ENCODE measurements around the gene KDM4D.

The KDM4D gene

GRCh38 chr11:94972700-94973098 lies 810 bp upstream of the KDM4D start:
- H3K4me3 ChIP-seq (ENCODE audit: low read depth, low read length) = peak overlapping the region; percentile 90
- TF ChIP-seq CTCF (IDR thresholded peaks at IDR 0.05; ENCODE audit: borderline replicate concordance, insufficient read depth, low read depth, low read length) = no peak

- no peak for TF ChIP-seq CTCF (IDR thresholded peaks at IDR 0.05; ENCODE audit: borderline replicate concordance, insufficient read depth, low read depth, low read length)
- peak overlapping the region; percentile 90 for H3K4me3 ChIP-seq (ENCODE audit: low read depth, low read length)
Measured at GRCh38 chr11:94974178-94974577, 669 bp downstream of the KDM4D start.

GRCh38 chr11:94975599-94975998 lies 2.1 kb downstream of the KDM4D start:
- no peak overlapping the region for H3K4me3 ChIP-seq (ENCODE audit: low read depth, low read length)
- TF ChIP-seq CTCF (IDR thresholded peaks at IDR 0.05; ENCODE audit: borderline replicate concordance, insufficient read depth, low read depth, low read length) = no peak

DNA sequence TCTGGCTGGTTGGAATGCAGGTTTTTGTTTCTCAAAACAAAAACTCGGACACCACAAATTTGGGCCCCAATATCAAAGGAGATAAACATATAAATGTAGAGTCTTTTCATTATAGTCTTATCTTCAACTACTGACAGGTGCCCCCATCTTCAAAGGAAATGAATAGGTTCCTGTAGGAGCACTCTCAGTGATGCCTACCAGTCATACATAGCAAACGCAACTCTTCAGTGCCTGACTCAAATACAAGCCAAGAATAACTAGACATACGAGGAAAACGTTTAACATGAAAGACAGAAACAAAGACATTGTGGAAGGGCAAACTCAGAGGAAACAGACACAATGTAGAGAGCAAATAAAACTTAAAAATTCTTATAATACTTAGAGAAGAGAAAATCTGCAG lies 13.9 kb downstream of the KDM4D start:
- TF ChIP-seq CTCF (IDR thresholded peaks at IDR 0.05; ENCODE audit: borderline replicate concordance, insufficient read depth, low read depth, low read length) = no peak
- H3K4me3 ChIP-seq (ENCODE audit: low read depth, low read length) = no peak overlapping the region

GRCh38 chr11:94988748-94989147 lies 15.2 kb downstream of the KDM4D start:
- no peak for TF ChIP-seq CTCF (IDR thresholded peaks at IDR 0.05; ENCODE audit: borderline replicate concordance, insufficient read depth, low read depth, low read length)
- H3K4me3 ChIP-seq (ENCODE audit: low read depth, low read length) = no peak overlapping the region

DNA sequence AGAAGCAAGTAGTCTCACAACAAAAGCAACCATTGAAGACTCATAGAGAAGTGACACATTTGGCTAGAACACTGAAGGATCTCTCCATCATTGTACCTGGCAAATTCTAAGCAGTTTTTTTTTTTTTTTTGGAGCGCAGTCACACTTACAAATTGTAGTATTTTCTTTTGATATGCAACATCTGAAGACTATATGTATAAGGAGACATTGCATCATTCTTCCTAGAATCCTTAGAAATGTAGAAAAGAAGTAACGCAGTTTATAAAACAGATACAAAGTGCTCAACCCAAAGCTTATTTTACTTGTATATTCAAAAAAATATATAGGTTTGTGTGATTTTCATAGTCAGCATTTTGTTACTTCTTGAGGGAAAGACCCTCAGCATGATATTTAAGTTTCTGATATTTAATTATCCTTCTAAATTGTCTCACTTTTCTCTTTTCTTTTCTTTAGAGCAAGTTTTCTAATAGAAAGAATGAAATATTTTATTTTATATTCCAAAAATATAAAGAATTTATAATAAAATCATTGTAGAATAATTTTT lies 20.0 kb downstream of the KDM4D start:
- no peak overlapping the region for H3K4me3 ChIP-seq (ENCODE audit: low read depth, low read length)

More for the DNA sequence above, 20.0 kb downstream of the KDM4D start:
- no peak for TF ChIP-seq CTCF (IDR thresholded peaks at IDR 0.05; ENCODE audit: borderline replicate concordance, insufficient read depth, low read depth, low read length)
